Right lobe of liver (tissue), 6 donors: Measurements from ENCODE around the gene TYW3. TPM values are rescaled to one million over a fixed set of nuclear protein-coding genes. Genes with fewer than 3 reads are reported as not detected.

Source experiments
- ATAC-seq, 4 donors: fragments of 200-7000 bp; cut with Tn5 transposase; one replicate each; pipeline ENCODE4 v1.9.1; 2020; ENCODE audit warnings: mild to moderate bottlenecking in 4 of 4, moderate library complexity in 4 of 4
- DNase-seq, 3 donors: peaks; one replicate each; pipeline ENCODE4 v3.0.0-alpha.2; 2020
- H3K27ac ChIP-seq, 3 donors: fragments of 200-600 bp; one replicate each; pipeline ENCODE4 v1.8.0; 2022
- H3K27me3 ChIP-seq, 2 donors: fragments of 200-600 bp; one replicate each; pipeline ENCODE4 v1.8.0; 2022
- H3K36me3 ChIP-seq, 4 donors: fragments of 200-600 bp; sonication (generic) in 1 of 4; one replicate each; pipeline versions ENCODE4 v1.5.1 to v1.8.0; 2017 to 2022; ENCODE audit warnings: control low read depth in 1 of 4
- H3K4me1 ChIP-seq, 4 donors: fragments of 200-600 bp; sonication (generic) in 1 of 4; one replicate each; pipeline versions ENCODE4 v1.5.1 to v1.8.0; 2017 to 2022; ENCODE audit warnings: control low read depth in 1 of 4
- H3K4me3 ChIP-seq, 3 donors: fragments of 200-600 bp; one replicate each; pipeline ENCODE4 v1.8.0; 2022
- H3K9me3 ChIP-seq, 4 donors: fragments of 200-600 bp; sonication (generic) in 1 of 4; one replicate each; pipeline versions ENCODE4 v1.5.1 to v1.8.0; 2017 to 2022; ENCODE audit warnings: control low read depth in 1 of 4
- POLR2A ChIP-seq: fragments of 450-650 bp; IDR thresholded peaks from one replicate; pipeline ENCODE4 v1.6.1; 2017; ENCODE audit warnings: antibody characterized with exemption, mild to moderate bottlenecking
- WGBS: methylation state at CpG from one replicate; pipeline ENCODE4 v1.1.6; 2018; ENCODE audit warnings: low coverage, low lambda C conversion rate; ENCODE audit not compliant: insufficient coverage; ENCODE audit errors: missing lambda C conversion rate; 5-methylcytosine and 5-hydroxymethylcytosine counted together
- intact Hi-C, 2 donors: fragments of 100-400 bp; cut with DNase I; formaldehyde crosslinking; loops; one replicate each; pipeline versions ENCODE4 v1.11.2 to v1.14.1; 2022
- total RNA-seq, 6 experiments: library from RNA; depleted of rRNA in 2 of 6; stranded (reverse); fragments of >200 nt in 2 of 6; fragmentation: NEBNext Ultra II Directional in 3 of 6; extraction: Animal tissue kit (Norgen Biotek cat#: 25700) in 3 of 6; gene quantifications; one replicate each; pipeline versions ENCODE4 v1.1.0 to v1.2.4, GENCODE V29; 2016 to 2023
- TF ChIP-seq, protein P1 (sequence below), 4 donors: fragments of 200-600 bp in 3 of 4; fragments of 450-650 bp in 1 of 4; IDR thresholded peaks; one replicate each; pipeline versions ENCODE4 v1.5.1 to v1.8.0; 2016 to 2022; ENCODE audit warnings: antibody characterized with exemption in 4 of 4, mild to moderate bottlenecking in 2 of 4
- donor health status: DM: no; HTN: yes; CAD: no.
- donor health status: DM: no; HTN: no; CAD: no.
- donor health status: DM: no; HTN: no; CAD: no.
- donor health status: DM: no; HTN: yes; CAD: no.
- donor health status: DM: no; HTN: yes; CAD: no.

The TYW3 gene
- total RNA-seq, 6 experiments from 2014 or later: 7.4 to 10.8 (median 8.5) TPM

DNA sequence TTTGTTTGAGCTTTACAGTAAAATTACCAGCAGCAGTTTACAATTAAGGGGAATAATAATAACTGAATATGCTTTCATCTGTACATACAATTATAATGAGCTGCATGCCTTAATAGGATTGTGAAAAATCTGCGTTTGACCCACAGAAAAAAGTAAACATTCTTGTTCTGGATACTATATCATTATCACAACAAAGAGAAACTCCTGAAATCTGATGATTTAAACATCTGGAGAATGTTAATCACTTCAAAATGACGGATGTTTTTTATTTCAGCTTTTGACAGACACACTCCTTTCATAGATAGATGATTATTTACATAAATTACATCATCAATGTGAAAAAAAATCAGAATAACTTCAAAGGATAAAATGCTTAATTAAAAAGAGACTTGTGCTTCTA lies 58.5 kb downstream of the TYW3 start:
- Histone ChIP-seq H3K4me3 (no peak overlapping the region), H3K36me3 (no peaks in the 10 kb centered on the region), H3K9me3 (no peaks in the 10 kb centered on the region), H3K4me1 (no peaks in the 10 kb centered on the region), H3K27me3 (no peaks in the 10 kb centered on the region), H3K27ac (no peak overlapping the region)
- TF ChIP-seq, protein P1, sequence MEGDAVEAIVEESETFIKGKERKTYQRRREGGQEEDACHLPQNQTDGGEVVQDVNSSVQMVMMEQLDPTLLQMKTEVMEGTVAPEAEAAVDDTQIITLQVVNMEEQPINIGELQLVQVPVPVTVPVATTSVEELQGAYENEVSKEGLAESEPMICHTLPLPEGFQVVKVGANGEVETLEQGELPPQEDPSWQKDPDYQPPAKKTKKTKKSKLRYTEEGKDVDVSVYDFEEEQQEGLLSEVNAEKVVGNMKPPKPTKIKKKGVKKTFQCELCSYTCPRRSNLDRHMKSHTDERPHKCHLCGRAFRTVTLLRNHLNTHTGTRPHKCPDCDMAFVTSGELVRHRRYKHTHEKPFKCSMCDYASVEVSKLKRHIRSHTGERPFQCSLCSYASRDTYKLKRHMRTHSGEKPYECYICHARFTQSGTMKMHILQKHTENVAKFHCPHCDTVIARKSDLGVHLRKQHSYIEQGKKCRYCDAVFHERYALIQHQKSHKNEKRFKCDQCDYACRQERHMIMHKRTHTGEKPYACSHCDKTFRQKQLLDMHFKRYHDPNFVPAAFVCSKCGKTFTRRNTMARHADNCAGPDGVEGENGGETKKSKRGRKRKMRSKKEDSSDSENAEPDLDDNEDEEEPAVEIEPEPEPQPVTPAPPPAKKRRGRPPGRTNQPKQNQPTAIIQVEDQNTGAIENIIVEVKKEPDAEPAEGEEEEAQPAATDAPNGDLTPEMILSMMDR (IDR thresholded peaks at IDR 0.05): no peak
- no peak for TF ChIP-seq POLR2A
- 25% methylated on average over 2 of the region's 2 CpGs for WGBS
- ATAC-seq (no peak), DNase-seq (no peak)
- intact Hi-C loops: loop anchor here in 1 of 2 donors (10.0 kb wide), 1 partner anchor 403 kb away; no protein-coding TSS in a partner anchor

DNA sequence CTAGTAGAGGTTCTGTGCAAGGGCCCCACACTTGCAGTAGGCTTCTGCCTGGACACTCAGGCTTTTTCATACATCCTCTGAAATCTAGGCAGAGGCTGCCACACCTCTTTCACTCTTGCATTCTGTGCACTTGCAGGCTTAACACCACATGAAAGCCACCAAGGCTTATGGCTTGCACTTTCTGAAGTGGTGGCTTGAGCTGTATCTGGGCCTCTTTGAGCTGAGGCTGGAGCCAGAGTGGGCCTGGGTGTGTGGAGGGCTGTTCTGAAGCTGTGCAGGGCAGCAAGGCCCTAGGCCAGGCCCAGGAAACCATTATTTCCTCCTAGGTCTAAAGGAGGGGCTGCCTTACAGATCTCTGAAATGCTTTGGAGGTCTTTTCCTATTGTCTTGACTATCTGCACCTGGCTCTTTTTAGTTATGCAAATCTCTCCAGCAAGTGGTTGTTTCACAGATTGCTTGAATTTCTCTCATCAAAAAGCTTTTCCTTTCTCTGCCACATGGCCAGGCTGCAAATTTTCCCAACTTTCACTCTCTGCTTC lies 66.2 kb downstream of the TYW3 start:
- DNase-seq (no peak), ATAC-seq (no peak)

DNA sequence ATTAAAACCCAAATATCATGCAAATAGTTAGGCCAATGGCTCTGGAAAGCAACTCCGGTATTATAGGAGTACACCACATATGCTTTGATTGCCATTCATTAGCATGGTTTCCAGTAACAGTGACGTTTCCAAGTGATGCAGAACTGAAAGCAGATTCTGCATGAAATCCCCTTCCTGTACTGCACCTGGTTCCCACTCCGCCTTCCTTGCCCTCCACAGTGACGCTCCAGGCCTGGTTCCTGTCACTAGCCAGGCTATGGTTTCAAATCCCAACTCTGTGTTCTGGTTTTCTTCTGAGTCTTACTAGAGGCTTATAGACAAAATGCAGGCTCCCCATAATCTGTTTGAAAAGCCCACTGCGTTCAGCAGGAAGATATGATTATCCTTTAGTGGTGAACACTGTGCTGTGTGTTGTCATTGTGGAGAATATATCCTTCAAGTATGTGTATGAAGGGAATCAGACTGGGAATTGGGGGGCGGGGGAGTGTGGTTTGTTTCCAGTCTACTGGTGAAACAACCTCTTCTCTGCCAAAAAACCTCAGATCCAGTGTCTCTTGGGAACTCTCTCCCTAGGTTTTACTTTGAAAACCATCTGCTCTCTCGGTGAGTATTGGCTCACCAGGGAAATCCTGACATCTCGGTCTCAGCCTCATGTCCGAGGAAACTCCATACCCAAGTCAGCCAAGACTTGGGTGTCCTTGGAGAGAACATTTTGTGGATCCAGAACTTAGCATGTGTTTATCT lies 78.7 kb downstream of the TYW3 start:
- 48% methylated on average over 9 of the region's 9 CpGs for WGBS
- ATAC-seq (no peak), DNase-seq (no peak)
- TF ChIP-seq, protein P1 (IDR thresholded peaks at IDR 0.05): no peak
- TF ChIP-seq POLR2A: no peak
- intact Hi-C loops: no loop called here
- Histone ChIP-seq H3K4me1 (no peaks in the 10 kb centered on the region), H3K9me3 (no peaks in the 10 kb centered on the region), H3K27ac (no peak overlapping the region), H3K4me3 (no peak overlapping the region), H3K36me3 (no peaks in the 10 kb centered on the region), H3K27me3 (no peaks in the 10 kb centered on the region)

More for the DNA sequence above, 66.2 kb downstream of the TYW3 start:
- Histone ChIP-seq H3K27me3 (no peaks in the 10 kb centered on the region), H3K27ac (no peak overlapping the region), H3K4me1 (no peaks in the 10 kb centered on the region), H3K36me3 (no peaks in the 10 kb centered on the region), H3K4me3 (no peak overlapping the region), H3K9me3 (no peaks in the 10 kb centered on the region)
- no peak for TF ChIP-seq POLR2A
- TF ChIP-seq, protein P1 (IDR thresholded peaks at IDR 0.05): no peak
- intact Hi-C loops: loop anchor here in 1 of 2 donors (10.0 kb wide), 1 partner anchor 396 kb away; no protein-coding TSS in a partner anchor

DNA sequence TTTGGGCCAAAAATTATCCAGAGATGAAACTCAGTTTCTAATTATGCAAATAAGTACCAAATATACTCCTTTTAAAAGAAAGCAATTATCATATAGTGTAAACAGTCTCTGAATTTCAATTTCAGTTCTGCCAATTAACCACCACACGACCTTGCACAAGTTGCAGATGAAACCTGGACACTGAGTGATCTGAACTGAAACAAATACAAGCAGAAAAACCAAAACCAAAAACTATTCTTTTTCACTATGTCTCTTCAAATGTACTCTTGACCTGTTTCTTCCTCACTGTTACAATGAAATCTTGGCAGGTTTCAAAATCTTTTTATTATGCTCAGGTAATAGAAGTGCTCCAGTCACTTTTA lies 79.2 kb downstream of the TYW3 start:
- DNase-seq: no peak
- no peaks in the 10 kb centered on the region for H3K36me3 ChIP-seq
- 15% methylated on average over 1 of the region's 1 CpG for WGBS
- no peaks in the 10 kb centered on the region for H3K4me1 ChIP-seq
- ATAC-seq: no peak
- H3K9me3 ChIP-seq: no peaks in the 10 kb centered on the region
- no peak for TF ChIP-seq POLR2A
- TF ChIP-seq, protein P1 (IDR thresholded peaks at IDR 0.05): no peak
- H3K27ac ChIP-seq: no peak overlapping the region
- no peak overlapping the region for H3K4me3 ChIP-seq
- H3K27me3 ChIP-seq: no peaks in the 10 kb centered on the region
- intact Hi-C loops: no loop called here

Other genes with a start within 250 kb of the TYW3 start
- not detected for gene LRRC53, start 220.5 kb upstream of the TYW3 start, total RNA-seq
- under 1 TPM in 4 of 6 experiments, not detected in 2; 0.06 to 0.51 (median 0.14) TPM for gene ERICH3, start 59.4 kb upstream of the TYW3 start, total RNA-seq
- gene CRYZ, start 102 bp upstream of the TYW3 start, total RNA-seq: 100 to 1,000 TPM; 127 to 177 (median 150) TPM